CD4-positive, alpha-beta T cell treated with Interleukin-15 for 4 hours (primary cell): ENCODE data around the gene ZNF782.
"Not testable (repeated sequence)": the region's sequence is repeated elsewhere in the genome, so short reads cannot be mapped to it uniquely, and the experiment has no call there.

Source experiments
- DNase-seq: peaks from one replicate; pipeline ENCODE4 v3.0.0-alpha.2; 2020; ENCODE audit warnings: low spot score

The ZNF782 gene

GRCh38 chr9:96852676-96853075 lies 1.6 kb downstream of the ZNF782 start:
- no peak for DNase-seq

- DNase-seq = no peak
Measured at GRCh38 chr9:96844040-96844439, 10.3 kb downstream of the ZNF782 start.

- DNase-seq = no peak
Measured at GRCh38 chr9:96818533-96818932, 35.8 kb downstream of the ZNF782 start.

GRCh38 chr9:96817973-96818372 lies 36.3 kb downstream of the ZNF782 start:
- DNase-seq = no peak

- no peak for DNase-seq
Measured at GRCh38 chr9:96813607-96814006, 40.7 kb downstream of the ZNF782 start.

- not testable (repeated sequence) for DNase-seq
Measured at GRCh38 chr9:96798959-96799358, 55.4 kb downstream of the ZNF782 start.

- no peak for DNase-seq
Measured at GRCh38 chr9:96784021-96784420, 70.3 kb downstream of the ZNF782 start.

GRCh38 chr9:96782235-96782634 lies 72.1 kb downstream of the ZNF782 start:
- no peak for DNase-seq

GRCh38 chr9:96781552-96781951 lies 72.8 kb downstream of the ZNF782 start:
- DNase-seq = no peak

- DNase-seq = no peak
Measured at GRCh38 chr9:96779089-96779488, 75.2 kb downstream of the ZNF782 start.

GRCh38 chr9:96777426-96777864 lies 76.9 kb downstream of the ZNF782 start:
- DNase-seq = no peak

- DNase-seq = no peak
Measured at GRCh38 chr9:96771124-96771523, 83.2 kb downstream of the ZNF782 start.

GRCh38 chr9:96769989-96770388 lies 84.3 kb downstream of the ZNF782 start:
- DNase-seq = no peak
